ENCODE measurements around the gene SGIP1.

The SGIP1 gene

GRCh38 chr1:66533804-66534740 is at the start of gene SGIP1:
SGIP1 (plus strand) TSS chr1:66534153; CDS start chr1:66534359, 206 bp downstream.
- no peak for DNase-seq (ENCODE audit: low read depth in 2 of 2)

- no peak for DNase-seq (ENCODE audit: low read depth in 2 of 2)
Measured at GRCh38 chr1:66489151-66489550, 44.8 kb upstream of the SGIP1 start.

- DNase-seq (ENCODE audit: low read depth in 2 of 2): no peak
Measured at GRCh38 chr1:66489972-66490601, 43.9 kb upstream of the SGIP1 start.

GRCh38 chr1:66490816-66491215 is 43.1 kb upstream of the SGIP1 start:
- no peak for DNase-seq (ENCODE audit: low read depth in 2 of 2)

DNA sequence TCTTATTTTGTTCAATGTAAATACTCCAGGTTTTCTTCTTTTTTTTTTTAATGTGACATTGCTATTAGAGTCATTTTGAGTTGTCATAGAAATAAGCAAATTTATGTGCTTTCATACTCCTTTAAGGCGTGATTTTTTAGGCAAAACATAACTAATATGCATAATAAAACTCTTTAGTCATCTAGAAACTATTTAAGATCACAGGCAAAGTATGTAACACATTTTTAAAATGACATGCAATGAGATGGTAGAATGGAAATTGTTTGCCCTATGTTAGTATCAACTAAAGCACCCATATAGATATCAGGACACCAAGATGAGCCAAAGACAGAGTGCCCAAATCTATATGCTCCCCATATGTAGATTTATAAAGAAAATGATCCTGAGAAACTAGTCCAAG is 41.5 kb upstream of the SGIP1 start:
- no peak for DNase-seq (ENCODE audit: low read depth in 2 of 2)

- DNase-seq (ENCODE audit: low read depth in 2 of 2): no peak
Measured at GRCh38 chr1:66493731-66494130, 40.2 kb upstream of the SGIP1 start.

DNA sequence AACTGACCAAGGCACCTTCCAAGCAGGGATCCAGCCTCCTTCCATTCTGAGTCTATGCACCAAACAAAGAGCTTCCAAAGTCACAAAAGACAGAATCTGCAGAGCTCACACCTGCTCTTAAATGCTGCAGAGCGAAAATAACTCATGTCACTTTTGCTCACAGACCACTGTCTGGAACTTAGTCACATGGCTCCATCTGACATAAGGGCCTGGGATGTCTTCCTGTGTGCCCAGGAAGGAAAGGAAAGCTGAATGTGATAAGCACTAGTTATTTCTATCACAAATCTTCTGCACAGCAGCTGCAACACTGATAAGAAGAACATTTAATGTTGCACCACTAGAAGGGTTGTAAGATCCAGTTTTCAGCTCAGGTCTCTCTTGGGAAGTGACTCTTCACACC is 39.5 kb upstream of the SGIP1 start:
- DNase-seq (ENCODE audit: low read depth in 2 of 2): no peak

DNA sequence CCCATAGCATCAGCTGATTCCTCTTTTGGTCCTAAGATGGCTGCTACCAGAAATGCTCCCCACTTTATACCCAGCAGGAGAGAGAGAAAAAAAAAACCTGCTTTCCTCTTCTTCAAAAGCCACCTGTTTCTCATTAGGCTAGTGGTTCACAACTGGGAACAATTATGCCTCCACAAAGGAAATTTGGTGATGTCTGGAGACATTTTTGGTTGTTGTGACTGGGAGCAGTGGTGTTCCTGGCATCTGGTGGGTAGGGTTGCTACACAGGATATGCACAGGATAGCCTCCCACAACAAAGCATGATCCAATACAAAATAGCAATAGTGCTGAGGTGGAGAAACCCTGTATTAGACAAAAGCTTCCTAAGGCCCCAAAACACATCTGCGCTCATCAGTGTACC is 38.5 kb upstream of the SGIP1 start:
- no peak for DNase-seq (ENCODE audit: low read depth in 2 of 2)

GRCh38 chr1:66497910-66498309 is 36.0 kb upstream of the SGIP1 start:
- no peak for DNase-seq (ENCODE audit: low read depth in 2 of 2)

GRCh38 chr1:66500301-66500700 is 33.7 kb upstream of the SGIP1 start:
- no peak for DNase-seq (ENCODE audit: low read depth in 2 of 2)

- DNase-seq (ENCODE audit: low read depth in 2 of 2): no peak
Measured at GRCh38 chr1:66502086-66502485, 31.9 kb upstream of the SGIP1 start.

DNA sequence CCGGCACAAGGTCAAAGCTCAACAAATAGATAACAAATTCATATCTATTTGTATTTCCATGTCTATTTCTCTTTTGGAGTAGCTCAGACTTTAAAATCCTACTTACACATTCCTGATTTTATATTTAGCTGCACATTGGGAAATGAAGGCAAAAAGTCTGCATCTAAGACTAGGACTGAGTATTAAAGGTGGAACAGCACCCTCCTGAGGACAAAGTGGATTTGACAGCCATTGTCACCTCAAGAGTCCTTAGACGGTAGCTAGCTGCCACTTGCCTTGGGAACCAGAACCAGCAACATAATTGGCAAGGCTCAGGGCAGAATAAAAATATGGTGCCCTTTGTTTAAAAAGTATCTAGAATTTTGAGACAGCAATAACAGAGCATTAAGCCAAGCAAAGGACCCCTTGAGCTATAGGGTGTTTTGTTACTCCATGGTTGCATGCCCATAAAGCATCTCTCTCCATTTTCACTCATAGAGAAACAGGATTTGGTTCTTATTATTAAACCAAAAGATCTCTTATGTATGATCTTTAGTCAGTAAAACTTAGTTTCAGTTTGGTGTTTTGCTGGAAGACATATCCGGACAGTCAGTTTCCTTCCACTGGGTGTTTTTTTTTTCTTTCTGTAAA is 30.0 kb upstream of the SGIP1 start:
- no peak for DNase-seq (ENCODE audit: low read depth in 2 of 2)

DNA sequence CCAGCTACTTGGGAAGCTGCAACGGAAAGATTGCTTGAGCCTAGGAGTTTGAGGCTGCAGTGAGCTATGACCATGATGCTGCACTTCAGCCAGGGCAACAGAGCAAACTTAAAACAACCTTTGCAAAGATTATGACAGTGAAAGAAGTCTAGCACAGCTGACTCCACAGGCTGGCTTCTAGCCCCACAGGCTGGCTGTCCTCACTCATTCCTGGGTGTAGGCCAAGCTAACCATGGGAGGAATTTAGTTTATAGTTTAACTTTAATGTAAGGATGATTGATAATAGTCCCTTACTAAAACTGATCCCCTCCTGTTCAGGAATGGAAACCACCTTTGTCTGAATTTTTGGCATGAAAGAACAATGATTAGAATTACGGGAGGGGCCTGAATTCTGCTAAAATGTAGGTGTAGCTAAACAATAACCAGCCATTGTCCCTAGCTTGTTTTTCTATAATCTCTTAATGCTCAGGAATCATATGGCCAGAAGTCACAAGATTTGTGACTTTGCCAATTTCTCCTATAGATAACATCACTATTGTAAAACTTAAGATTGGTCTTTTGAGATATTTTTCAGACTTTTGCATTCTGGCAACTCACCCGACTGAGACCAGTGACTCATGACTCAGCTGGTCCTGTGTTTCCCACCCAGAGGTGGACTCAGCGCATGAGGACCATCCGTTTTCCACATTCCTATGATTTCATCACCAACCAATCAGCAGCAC is 28.1 kb upstream of the SGIP1 start:
- no peak for DNase-seq (ENCODE audit: low read depth in 2 of 2)

- no peak for DNase-seq (ENCODE audit: low read depth in 2 of 2)
Measured at GRCh38 chr1:66506393-66506687, 27.6 kb upstream of the SGIP1 start.

GRCh38 chr1:66506991-66507390 is 27.0 kb upstream of the SGIP1 start:
- DNase-seq (ENCODE audit: low read depth in 2 of 2): no peak

- no peak for DNase-seq (ENCODE audit: low read depth in 2 of 2)
Measured at GRCh38 chr1:66510407-66510806, 23.5 kb upstream of the SGIP1 start.

GRCh38 chr1:66511118-66511517 is 22.8 kb upstream of the SGIP1 start:
- no peak for DNase-seq (ENCODE audit: low read depth in 2 of 2)

- DNase-seq (ENCODE audit: low read depth in 2 of 2): no peak
Measured at GRCh38 chr1:66517959-66518358, 16.0 kb upstream of the SGIP1 start.

DNA sequence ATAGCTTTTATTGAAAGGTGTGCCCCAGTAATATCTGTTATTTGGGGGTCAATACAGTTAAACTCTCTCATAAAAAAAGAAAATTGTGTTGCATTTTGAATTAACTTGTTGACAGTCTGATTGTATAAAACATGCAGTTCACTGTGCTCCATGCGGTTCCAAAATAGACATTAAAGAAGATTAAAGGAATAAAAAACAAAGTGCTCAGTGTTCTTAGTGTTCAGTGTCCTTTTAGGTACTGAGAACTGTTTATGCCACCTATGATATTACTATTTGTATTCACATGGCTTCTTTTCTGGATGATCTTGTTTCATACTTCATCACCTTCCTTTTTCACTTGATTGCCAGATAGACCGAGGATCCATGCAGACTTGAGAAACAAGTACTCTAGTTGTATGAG is 15.3 kb upstream of the SGIP1 start:
- DNase-seq (ENCODE audit: low read depth in 2 of 2): no peak

- no peak for DNase-seq (ENCODE audit: low read depth in 2 of 2)
Measured at GRCh38 chr1:66519992-66520391, 14.0 kb upstream of the SGIP1 start.

GRCh38 chr1:66520655-66521054 is 13.3 kb upstream of the SGIP1 start:
- no peak for DNase-seq (ENCODE audit: low read depth in 2 of 2)

DNA sequence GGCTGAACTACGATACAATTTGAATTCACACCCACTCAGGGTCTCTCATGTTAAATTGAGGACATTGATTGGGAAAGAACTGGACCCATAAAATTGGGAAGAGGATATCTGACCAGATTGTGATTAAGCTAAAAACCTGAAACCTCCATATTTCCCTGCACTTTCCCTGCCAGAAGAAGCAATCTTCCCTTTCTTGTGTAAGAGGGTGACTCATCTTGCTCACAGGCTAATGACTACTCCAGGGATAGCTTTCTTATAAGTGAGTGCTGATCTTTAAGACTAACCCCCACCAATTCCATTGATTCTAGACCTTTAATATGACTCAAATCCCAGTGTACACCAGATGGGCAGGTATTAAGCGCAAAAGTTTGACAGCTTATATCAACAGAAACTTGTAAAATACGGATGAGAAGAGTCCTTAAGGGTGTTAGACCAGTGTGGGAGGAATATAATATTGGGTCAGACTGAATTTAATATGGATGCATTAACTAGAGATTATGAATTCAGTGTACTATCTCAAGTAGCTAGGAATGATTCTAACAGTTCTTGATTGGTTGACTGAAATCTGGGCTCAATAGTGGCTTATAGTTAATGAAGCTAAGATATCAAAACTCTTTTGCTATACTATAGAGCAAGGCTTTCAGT is 12.1 kb upstream of the SGIP1 start:
- no peak for DNase-seq (ENCODE audit: low read depth in 2 of 2)

Measured in stimulated activated CD8-positive, alpha-beta memory T cell treated with anti-CD3 and anti-CD28 coated beads, Interleukin-7, amount 100 ng/mL, for 4 hours (primary cell).